Body of pancreas (tissue), 4 donors: ENCODE results near the gene CTSC. TPM values are rescaled to one million over a fixed set of nuclear protein-coding genes. Genes with fewer than 3 reads are reported as not detected.

ENCODE experiments used
- ATAC-seq: fragments of 150-250 bp; one replicate; pipeline ENCODE4 v1.9.1; 2016
- DNase-seq, 4 donors: peaks; one replicate each; pipeline ENCODE4 v3.0.0-alpha.2; 2019
- H3K27ac ChIP-seq, 4 donors: fragments of 200-600 bp; sonication (generic); 1 replicate in 3 of 4; 2 replicates in 1 of 4; pipeline versions ENCODE4 v1.5.1 to v1.6.1; 2016 to 2019; ENCODE audit warnings: mild to moderate bottlenecking in 1 of 4, mixed read lengths in 1 of 4, moderate library complexity in 1 of 4
- H3K27me3 ChIP-seq, 2 donors: fragments of 200-600 bp; sonication (generic); one replicate each; pipeline ENCODE4 v1.6.0; 2016; ENCODE audit warnings: mild to moderate bottlenecking in 1 of 2
- H3K36me3 ChIP-seq, 2 donors: fragments of 200-600 bp; sonication (generic); replicated peaks in 1 of 2; 2 replicates each; pipeline ENCODE4 v1.5.1; 2016; ENCODE audit warnings: low read depth in 2 of 2; ENCODE audit not compliant: insufficient read depth in 1 of 2
- H3K4me1 ChIP-seq: fragments of 200-600 bp; sonication (generic); one replicate; pipeline ENCODE4 v1.6.0; 2016
- H3K4me3 ChIP-seq, 2 donors: fragments of 200-600 bp; sonication (generic); 1 replicate in 1 of 2; 2 replicates in 1 of 2; pipeline ENCODE4 v1.5.1; 2016 to 2019
- H3K9me3 ChIP-seq, 3 donors: fragments of 200-600 bp; sonication (generic); 1 replicate in 2 of 3; 2 replicates in 1 of 3; pipeline ENCODE4 v1.5.1; 2016
- CTCF ChIP-seq, 7 experiments: fragments of 450-650 bp in 4 of 7; fragments of 200-600 bp in 3 of 7; sonication (generic) in 3 of 7; IDR thresholded peaks; one replicate each; pipeline ENCODE4 v1.5.1; 2016 to 2019; ENCODE audit warnings: antibody characterized with exemption in 7 of 7
- POLR2A ChIP-seq, 3 donors: fragments of 450-650 bp; IDR thresholded peaks; one replicate each; pipeline ENCODE4 v1.6.1; 2016; ENCODE audit warnings: antibody characterized with exemption in 3 of 3, mild to moderate bottlenecking in 2 of 3
- WGBS, 2 donors: methylation state at CpG; one replicate each; pipeline ENCODE4 v1.1.5; 2017; 5-methylcytosine and 5-hydroxymethylcytosine counted together
- intact Hi-C: fragments of 100-400 bp; cut with DNase I; formaldehyde crosslinking; loops from one replicate; pipeline ENCODE4 v1.15.1; 2023
- total RNA-seq, 2 donors: library from RNA; depleted of rRNA; stranded (reverse); fragments of >200 nt; gene quantifications; one replicate each; pipeline ENCODE4 v1.1.0, GENCODE V29; 2016

CTSC gene
- total RNA-seq, 2 donors from 2014 or later, result 23.4 to 37.6 TPM

DNA sequence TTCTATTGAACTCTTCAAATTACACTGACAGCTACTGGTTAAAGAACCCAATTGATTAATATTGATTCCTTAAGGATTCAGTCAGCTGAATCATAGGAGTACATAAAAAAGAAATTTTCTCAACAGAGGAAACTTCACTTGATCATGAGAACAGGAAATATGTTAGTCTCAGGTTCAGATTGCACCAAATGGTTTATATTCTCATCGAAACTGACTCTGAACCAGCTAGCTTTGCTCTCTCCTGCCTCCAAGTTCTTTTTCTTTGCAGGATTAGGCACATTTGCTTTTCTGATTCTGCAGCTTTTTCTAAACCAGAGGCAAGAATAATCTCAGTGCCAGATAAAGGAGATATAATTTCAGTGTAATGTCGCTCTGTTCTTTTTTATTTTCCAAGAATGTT, 33.2 kb upstream of the CTSC start:
- DNase-seq, result no peak
- Histone ChIP-seq H3K4me1 (no peaks in the 10 kb centered on the region), H3K9me3 (no peaks in the 10 kb centered on the region), H3K36me3 (no peaks in the 10 kb centered on the region), H3K27me3 (no peaks in the 10 kb centered on the region), H3K27ac (no peak overlapping the region), H3K4me3 (no peak overlapping the region)
- TF ChIP-seq CTCF (IDR thresholded peaks at IDR 0.05) (no peak), POLR2A (IDR thresholded peaks at IDR 0.05) (no peak)
- ATAC-seq, result no peak
- 84 to 100% methylated on average over 2 of the region's 2 CpGs for WGBS, 2 donors
- intact Hi-C loops, result no loop called here

- intact Hi-C loops, result no loop called here
- ATAC-seq (no peak), DNase-seq (no peak)
- TF ChIP-seq POLR2A (IDR thresholded peaks at IDR 0.05) (no peak), CTCF (IDR thresholded peaks at IDR 0.05) (no peak)
- Histone ChIP-seq H3K4me1 (no peaks in the 10 kb centered on the region), H3K4me3 (no peak overlapping the region), H3K27me3 (no peaks in the 10 kb centered on the region), H3K36me3 (no peaks in the 10 kb centered on the region), H3K27ac (no peak overlapping the region), H3K9me3 (no peaks in the 10 kb centered on the region)
- 62 to 80% methylated on average over 3 of the region's 3 CpGs for WGBS, 2 donors
Measured at GRCh38 chr11:88367310-88367709, 29.8 kb upstream of the CTSC start.

GRCh38 chr11:88363648-88364065, 26.1 kb upstream of the CTSC start:
- ATAC-seq (no peak), DNase-seq (no peak)
- Histone ChIP-seq H3K9me3 (no peaks in the 10 kb centered on the region), H3K27ac (no peak overlapping the region), H3K36me3 (no peaks in the 10 kb centered on the region), H3K4me3 (no peak overlapping the region), H3K27me3 (no peaks in the 10 kb centered on the region), H3K4me1 (peaks cover 4% of the 10 kb centered on the region)
- TF ChIP-seq CTCF (IDR thresholded peaks at IDR 0.05), result no peak
- no peak for TF ChIP-seq POLR2A (IDR thresholded peaks at IDR 0.05)
- WGBS, 2 donors, result 74 to 75% methylated on average over 2 of the region's 2 CpGs
- intact Hi-C loops, result no loop called here

DNA sequence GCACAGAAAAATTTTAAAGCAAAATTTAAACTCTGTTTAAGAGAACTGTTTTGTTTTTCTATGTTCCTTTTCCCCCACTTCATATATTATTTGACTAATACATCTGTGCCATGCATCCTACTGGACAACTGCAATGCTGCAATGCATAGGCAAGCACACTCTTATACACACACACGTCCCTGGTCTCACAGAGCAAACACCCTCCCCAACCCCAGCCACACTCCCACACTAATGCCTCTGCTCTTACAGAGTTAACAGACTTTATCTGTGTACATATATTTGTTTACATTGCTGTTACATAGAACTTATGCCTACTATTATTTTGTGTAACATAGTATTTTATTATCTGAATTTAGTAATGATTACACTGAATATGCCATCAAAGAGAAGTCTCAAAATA, 25.5 kb upstream of the CTSC start:
- 43 to 56% methylated on average over 1 of the region's 1 CpG for WGBS, 2 donors
- DNase-seq (no peak), ATAC-seq (no peak)
- intact Hi-C loops, result no loop called here
- no peaks in the 10 kb centered on the region for H3K36me3 ChIP-seq
- no peaks in the 10 kb centered on the region for H3K9me3 ChIP-seq
- H3K27me3 ChIP-seq, result no peaks in the 10 kb centered on the region
- TF ChIP-seq CTCF (IDR thresholded peaks at IDR 0.05) (no peak), POLR2A (IDR thresholded peaks at IDR 0.05) (no peak)
- no peak overlapping the region for H3K27ac ChIP-seq
- no peak overlapping the region for H3K4me3 ChIP-seq
- peaks cover 4% of the 10 kb centered on the region for H3K4me1 ChIP-seq

- TF ChIP-seq POLR2A (IDR thresholded peaks at IDR 0.05), result no peak
- no peak for TF ChIP-seq CTCF (IDR thresholded peaks at IDR 0.05)
- H3K4me3 ChIP-seq, result no peak overlapping the region
- H3K9me3 ChIP-seq, result no peaks in the 10 kb centered on the region
- intact Hi-C loops, result no loop called here
- peaks cover 9% of the 10 kb centered on the region for H3K4me1 ChIP-seq
- H3K27me3 ChIP-seq, result no peaks in the 10 kb centered on the region
- DNase-seq (no peak), ATAC-seq (no peak)
- H3K36me3 ChIP-seq, result no peaks in the 10 kb centered on the region
- WGBS, 2 donors, result 51 to 57% methylated on average over 1 of the region's 1 CpG
- no peak overlapping the region for H3K27ac ChIP-seq
Measured at GRCh38 chr11:88360141-88360540, 22.6 kb upstream of the CTSC start.
